ENCODE measurements around the gene MCF2L2.
A peak's percentile ranks its signal among the peaks of the same experiment; 100 is the strongest.
"Not testable (repeated sequence)": the region's sequence is repeated elsewhere in the genome, so short reads cannot be mapped to it uniquely, and the experiment has no call there.

Gene MCF2L2

DNA sequence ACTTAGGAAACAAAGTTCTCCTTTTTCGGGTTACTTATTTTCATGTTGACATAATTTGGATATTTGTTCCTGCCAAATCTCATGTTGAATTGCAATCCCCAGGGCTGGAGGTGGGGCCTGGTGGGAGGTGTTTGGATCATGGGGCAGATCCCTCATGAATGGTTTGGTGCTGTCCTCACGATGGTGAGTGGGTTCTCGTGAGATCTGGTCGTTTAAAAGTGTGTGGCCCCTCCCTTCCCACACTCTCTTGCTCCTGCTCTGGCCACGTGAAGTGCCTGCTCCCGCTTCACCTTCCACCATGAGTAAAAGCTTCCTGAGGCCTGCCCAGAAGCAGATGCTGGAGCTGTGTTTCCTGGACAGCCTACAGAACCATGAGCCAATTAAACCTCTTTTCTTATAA lies 43.7 kb upstream of the MCF2L2 start:
- ChIA-PET POLR2A (ENCODE audit: low non-redundant PET) (interaction anchor here (0.6 kb wide), 1 partner anchor 320 kb away, joined by 3 read pairs; no protein-coding TSS in a partner anchor), CTCF (interaction anchor here (0.6 kb wide), 1 partner anchor 239 kb away, joined by 3 read pairs; no protein-coding TSS in a partner anchor)
- TF ChIP-seq, protein P1, sequence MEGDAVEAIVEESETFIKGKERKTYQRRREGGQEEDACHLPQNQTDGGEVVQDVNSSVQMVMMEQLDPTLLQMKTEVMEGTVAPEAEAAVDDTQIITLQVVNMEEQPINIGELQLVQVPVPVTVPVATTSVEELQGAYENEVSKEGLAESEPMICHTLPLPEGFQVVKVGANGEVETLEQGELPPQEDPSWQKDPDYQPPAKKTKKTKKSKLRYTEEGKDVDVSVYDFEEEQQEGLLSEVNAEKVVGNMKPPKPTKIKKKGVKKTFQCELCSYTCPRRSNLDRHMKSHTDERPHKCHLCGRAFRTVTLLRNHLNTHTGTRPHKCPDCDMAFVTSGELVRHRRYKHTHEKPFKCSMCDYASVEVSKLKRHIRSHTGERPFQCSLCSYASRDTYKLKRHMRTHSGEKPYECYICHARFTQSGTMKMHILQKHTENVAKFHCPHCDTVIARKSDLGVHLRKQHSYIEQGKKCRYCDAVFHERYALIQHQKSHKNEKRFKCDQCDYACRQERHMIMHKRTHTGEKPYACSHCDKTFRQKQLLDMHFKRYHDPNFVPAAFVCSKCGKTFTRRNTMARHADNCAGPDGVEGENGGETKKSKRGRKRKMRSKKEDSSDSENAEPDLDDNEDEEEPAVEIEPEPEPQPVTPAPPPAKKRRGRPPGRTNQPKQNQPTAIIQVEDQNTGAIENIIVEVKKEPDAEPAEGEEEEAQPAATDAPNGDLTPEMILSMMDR (conservative IDR thresholded peaks at IDR 0.05; ENCODE audit: low read depth): no peak
- no peak for DNase-seq (ENCODE audit: low spot score)
- no peak overlapping the region for H3K27ac ChIP-seq

DNA sequence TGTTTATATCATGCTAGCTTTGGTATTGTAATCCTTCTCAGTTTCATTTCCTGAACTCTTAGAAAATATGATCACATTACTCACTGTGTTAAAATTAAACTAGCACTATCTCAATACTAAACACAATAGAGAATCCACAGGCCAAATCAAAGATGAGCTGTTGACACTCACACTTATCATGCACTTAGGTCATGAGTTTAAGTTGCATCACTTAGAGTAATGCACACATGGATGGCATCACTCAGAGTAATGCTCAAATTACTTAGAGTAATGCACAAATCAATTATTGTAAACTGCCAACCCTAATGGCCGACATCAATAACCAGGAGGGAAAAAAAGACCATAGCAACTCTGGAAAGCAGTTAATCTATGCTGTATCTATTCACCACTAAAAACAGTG lies 40.0 kb upstream of the MCF2L2 start:
- CTCF ChIA-PET: interaction anchor here (0.6 to 1.2 kb wide), 4 partner anchors 77 to 354 kb away, joined by 3 read pairs; no protein-coding TSS in a partner anchor
- H3K27ac ChIP-seq: no peak overlapping the region
- POLR2A ChIA-PET (ENCODE audit: low non-redundant PET): no interaction called here
- DNase-seq (ENCODE audit: low spot score): no peak
- TF ChIP-seq, protein P1 (conservative IDR thresholded peaks at IDR 0.05; ENCODE audit: low read depth): no peak

DNA sequence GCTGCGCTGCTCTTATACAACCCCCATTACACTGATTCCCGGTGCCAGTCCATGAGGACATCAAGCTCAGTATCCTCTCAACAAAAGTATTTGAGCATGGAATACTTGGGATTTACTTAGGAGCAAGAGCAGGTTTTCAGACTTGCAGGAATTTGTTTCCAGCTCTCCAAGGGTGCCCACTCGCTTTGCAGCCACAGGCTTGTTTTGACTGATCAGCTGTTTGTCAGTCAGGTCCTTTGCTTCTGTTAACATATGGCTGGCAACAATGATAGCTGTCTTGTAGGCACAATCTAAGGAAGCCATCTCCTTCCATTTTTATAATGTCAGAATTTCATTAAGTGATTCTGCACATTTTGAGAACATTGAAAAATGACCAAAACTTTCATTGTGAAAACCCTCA lies 38.2 kb upstream of the MCF2L2 start:
- ChIA-PET CTCF (interaction anchor here (0.5 to 0.6 kb wide), 2 partner anchors 14 to 107 kb away, joined by 5 to 9 read pairs; no protein-coding TSS in a partner anchor), POLR2A (ENCODE audit: low non-redundant PET) (no interaction called here)
- TF ChIP-seq, protein P1 (conservative IDR thresholded peaks at IDR 0.05; ENCODE audit: low read depth): no peak
- no peak overlapping the region for H3K27ac ChIP-seq
- DNase-seq (ENCODE audit: low spot score): no peak

DNA sequence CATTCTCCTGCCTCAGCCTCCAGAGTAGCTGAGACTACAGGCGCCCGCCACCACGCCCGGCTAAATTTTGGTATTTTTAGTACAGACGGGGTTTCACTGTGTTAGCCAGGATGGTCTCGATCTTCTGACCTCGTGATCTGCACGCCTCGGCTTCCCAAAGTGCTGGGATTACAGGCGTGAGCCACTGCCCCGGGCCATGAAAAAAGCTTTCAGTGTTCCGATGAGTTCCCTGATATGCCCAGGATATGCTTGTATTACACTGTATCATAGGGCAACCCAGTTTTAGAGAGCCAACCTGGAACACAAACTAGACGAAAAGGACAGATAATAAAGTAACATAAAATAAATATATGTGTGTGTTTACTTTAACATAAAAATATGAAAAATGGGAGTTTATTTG lies 37.3 kb upstream of the MCF2L2 start:
- POLR2A ChIA-PET (ENCODE audit: low non-redundant PET); DNase-seq (ENCODE audit: low spot score); H3K27ac ChIP-seq: not testable (repeated sequence)
- CTCF ChIA-PET: interaction anchor here (0.6 to 0.7 kb wide), 2 partner anchors 295 to 301 kb away, joined by 3 read pairs; no protein-coding TSS in a partner anchor

DNA sequence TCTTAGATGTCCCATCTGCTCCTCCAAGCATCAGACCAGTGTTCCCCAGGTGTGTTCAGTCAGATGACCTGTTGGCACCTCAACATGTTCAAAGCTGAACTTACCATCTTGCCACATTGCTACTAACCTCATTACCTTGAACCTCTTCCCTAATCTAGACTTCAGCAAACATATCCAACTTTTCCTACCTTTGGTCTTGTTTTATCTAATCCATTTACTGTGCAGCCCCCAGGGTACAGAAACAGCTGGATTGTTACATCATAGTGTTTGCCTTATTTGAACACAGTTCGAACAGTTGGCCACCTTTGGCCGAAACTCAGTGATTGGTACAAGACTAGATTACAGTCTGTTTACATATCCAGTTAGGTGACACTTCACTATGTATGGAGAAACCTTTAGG lies 36.1 kb upstream of the MCF2L2 start:
- TF ChIP-seq, protein P1 (conservative IDR thresholded peaks at IDR 0.05; ENCODE audit: low read depth): no peak
- no peak overlapping the region for H3K27ac ChIP-seq
- no peak for DNase-seq (ENCODE audit: low spot score)
- CTCF ChIA-PET: no interaction called here
- POLR2A ChIA-PET (ENCODE audit: low non-redundant PET): no interaction called here

DNA sequence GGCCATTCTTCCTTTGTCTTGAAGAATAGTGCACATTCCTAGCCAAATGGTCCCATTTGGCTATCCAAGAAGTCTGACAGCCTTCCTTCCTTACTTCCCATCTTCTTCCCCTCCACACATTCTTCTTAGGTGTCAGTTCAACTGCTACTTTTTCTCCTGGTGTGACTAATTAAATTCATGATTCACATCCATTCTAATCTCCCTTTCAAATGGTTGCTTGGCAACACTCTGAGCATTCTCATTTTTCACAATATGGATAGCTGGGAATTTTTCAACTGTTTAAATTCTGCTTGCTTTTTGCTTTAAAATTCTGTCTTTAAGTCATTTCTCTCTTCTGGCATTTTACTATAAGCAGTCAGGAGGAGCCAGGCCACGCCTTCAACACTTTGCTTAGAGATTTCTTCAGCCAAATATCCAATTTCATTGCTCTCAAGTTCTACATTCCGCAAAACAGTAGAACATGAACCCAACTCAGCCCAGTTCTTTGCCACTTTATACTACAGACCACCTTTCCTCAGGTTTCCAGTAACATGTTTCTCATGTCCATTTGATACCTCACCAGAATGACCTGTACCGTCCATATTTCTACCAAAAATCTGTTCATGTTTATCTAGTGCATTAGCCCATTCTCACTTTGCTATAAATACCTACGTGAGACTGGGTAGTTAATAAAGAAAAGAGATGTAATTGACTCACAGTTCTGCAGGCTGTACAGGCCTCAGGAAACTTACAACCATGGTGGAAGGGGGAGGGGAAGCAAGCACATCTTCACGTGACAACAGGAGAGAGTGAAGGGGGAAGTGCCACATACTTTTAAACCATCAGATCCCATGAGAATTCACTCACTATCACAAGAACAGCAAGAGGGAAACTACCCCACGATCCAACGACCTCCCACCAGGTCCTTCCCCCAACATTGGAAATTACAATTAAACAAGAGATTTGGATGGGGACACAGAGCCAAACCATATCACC lies 31.9 kb upstream of the MCF2L2 start:
- CTCF ChIA-PET: no interaction called here

More for the DNA sequence above, 31.9 kb upstream of the MCF2L2 start:
- no peak overlapping the region for H3K27ac ChIP-seq
- TF ChIP-seq, protein P1 (conservative IDR thresholded peaks at IDR 0.05; ENCODE audit: low read depth): no peak
- peak; percentile 53 for DNase-seq (ENCODE audit: low spot score)
- POLR2A ChIA-PET (ENCODE audit: low non-redundant PET): no interaction called here

Data from RWPE1 (cell line).